CD4-positive, alpha-beta T cell treated with Interleukin-21 for 1 hour (primary cell): ENCODE results near the gene TMEM217.

ENCODE experiments used
- DNase-seq: peaks from one replicate; pipeline ENCODE4 v3.0.0-alpha.2; 2020

TMEM217 gene

DNA sequence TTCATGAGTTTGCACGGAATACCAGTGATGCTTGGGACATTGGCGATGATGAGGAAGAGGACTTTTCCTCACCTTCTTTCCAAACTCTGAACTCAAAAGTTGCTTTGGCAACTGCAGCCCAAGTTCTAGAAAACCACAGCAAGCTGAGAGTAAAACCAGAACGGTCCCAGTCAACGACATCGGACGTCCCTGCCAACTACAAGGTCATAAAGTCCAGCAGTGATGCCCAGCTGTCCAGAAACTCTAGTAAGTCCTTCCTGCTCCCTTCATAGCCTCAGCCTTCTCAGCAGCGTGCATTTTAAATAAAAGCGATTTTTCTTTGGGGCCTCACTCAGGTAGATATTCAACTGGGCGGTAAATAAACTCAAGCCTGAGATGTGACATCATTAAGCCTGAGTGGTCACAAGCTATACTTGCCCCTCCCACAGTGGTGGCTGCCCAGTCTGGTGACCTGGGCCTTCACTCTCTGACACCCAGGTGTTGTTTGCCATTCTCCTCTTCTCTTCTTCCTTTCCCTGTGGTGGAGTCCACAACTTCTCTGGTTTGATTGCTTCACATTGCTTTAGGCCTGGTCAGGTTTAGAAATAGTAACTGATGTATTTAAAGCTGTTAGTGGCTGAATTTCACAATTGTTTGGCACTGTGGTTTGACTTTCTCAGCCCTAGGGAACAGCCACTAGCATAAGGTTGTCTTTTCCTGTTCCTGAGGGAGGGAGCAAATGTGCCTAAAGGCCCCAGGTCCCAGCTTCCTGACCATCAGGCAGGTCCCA lies 21.6 kb upstream of the TMEM217 start:
- DNase-seq = no peak

DNA sequence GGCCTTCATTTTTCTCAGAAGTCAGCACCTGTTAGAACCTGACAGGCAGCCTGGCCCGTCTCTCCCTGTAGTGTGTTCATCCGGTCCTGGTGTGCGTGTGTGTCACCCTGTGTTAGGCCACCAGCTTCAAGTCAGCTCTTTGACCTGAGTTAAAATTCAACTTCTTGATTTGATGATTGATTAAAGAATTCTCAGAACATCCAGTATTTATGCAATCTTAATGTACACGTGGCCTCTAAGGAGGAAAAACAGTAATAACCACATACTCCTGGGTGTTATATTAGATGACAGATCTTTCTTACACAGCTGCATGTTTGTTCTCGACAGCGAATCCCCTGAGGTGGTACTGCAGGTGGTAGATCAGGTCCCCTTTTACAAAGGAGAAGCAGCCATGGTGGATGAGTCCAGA lies 19.1 kb upstream of the TMEM217 start:
- DNase-seq = no peak

DNA sequence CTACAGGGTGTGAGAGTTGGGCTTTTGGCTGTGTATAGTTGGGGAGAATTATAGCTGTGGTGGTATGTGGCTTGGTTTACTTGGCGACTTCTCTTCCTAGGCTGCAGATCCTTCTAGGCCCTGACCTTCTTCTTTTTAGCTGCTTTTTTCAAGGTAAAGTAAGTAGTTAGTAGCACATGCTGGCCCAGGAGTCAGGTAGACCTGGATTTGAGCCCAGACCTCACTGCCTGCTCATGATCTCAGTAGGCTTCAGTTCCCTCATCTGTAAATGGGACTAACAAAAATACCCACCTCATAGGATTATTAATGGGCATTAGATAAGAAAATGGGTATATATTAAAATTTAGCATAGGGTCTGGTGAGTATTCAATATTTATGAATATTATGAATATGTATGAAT lies 17.4 kb upstream of the TMEM217 start:
- no peak for DNase-seq

DNA sequence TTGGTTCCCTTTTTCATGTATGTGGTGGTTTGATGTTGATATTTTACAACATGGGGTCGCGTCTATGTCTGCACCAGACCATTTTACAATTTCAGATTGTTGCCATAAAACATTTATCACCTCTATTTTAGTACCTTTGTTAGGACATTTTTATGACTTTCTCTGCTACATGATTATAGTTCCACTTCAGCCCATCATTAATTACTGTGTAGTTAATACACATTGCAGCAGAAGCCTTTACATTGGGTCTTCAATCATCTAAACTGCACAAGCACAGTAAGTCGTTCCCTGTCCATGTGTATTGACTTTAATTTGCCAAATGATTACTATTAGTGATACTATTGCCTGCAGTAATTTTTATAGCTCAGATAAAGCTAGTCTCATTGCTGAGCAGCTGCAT lies 15.7 kb upstream of the TMEM217 start:
- no peak for DNase-seq

DNA sequence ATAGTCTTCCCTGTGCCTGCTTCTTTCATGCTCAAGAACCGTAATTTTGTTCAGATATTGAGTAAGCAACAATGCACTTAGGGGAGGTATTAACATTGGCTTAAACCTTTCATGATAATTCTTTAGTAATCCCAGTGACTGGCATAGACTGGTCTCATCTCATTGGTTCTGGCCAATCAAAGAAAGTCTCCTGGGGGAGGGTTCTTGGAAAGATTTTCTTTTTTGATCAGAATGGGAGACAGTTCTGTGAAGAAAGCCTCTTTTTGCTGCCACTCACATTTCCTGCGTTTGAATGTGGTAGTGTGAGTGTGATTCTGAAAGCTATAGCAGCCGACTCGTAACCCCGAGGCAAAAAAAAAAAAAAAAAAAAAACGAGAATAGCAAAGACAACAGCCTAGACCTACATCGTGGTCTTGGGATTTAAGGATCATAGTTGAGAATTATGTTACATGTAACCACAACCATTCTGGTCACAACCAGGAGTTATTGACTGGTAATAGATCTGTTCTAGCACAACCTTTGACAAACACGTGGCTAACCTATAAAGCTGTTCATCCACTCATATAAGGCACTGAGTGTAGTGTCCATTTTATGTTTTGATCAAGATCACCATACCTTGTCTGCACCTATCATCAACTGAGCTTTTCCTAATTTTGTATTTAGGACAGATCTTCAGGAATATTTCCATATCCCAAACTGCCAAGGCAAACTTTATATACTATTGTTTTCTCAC lies 15.1 kb upstream of the TMEM217 start:
- DNase-seq = no peak

DNA sequence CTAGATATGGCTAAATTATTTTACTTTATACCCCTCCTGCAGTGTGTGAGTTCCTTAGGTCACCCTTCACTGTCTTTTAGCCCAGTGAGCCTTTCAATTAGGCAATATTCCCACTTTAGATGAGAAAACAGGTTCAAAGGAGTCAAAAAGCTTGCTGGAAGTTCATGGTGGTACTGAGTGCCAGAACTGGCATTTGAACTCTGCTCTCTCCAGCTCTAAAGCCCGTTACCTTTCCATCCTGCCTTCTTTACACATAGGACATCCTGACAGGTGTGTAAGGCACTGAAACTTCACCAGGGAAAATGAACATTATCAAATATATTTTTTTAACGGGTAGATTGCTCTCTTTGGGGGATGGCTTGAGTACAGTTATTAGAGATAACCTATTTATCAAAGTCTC lies 11.2 kb upstream of the TMEM217 start:
- no peak for DNase-seq

DNA sequence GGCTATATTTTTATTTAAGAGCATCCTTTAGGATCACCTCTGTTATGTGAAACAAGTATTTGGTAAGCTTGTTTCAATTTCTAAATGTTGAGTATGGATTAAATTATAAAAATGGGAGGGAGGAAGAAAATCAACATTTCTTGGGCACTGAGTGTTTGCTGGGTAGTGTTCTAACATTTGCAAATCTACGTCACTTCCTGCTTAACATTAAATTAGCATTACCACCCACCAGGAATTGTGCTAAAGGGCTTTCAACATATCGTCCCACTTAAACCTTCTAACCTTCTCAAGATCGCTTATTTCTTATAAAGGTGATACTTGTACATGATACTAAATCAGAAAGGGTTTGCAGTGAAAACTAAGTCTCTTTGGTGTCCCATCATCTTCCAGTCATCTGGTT lies 7.9 kb upstream of the TMEM217 start:
- DNase-seq = no peak

DNA sequence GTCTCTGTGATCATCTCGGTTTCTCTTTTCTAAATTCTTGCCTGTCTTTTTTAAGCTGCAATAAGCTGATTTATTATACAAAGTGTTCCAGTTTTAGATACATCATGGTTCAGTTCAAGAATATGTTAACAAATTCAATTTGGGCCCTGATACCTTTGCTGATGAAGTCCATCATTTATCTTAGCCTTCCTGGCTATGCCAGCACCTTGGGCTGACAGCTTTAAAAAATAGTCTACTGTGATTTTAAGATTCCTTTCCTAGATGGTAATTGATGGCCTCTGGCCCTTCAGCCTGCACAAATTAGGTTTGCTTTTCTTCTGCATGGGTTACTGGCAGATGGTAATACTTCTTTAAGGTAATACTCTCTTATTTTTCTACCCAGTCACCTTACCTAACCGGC lies 7.1 kb upstream of the TMEM217 start:
- DNase-seq = no peak

DNA sequence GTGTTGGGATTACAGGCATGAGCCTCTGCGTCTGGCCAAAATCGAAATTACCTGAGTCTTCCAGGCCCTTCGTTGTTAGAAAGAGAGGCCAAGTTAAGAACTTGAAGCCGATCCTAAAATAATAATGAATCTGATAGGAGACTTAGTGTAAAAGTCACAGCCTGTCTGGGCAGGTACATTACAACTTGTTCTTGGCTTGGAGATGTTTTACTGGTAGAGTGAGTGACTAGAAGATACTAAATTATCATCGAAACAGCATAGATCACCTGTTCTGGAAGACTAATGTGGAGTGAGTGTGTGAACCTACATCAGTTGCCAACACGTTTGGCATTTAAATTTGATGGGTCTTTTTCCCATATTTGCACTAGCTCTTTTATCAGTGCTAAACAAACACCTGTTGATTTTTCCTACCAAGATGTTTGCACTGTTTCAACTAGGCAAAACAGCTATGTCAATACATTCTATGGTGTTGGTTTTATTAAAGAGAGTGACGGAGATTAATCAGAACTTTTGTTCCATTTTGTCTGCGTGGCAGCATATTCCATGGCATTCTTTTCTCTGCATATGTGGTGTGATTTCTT lies 4.6 kb upstream of the TMEM217 start:
- DNase-seq = no peak

DNA sequence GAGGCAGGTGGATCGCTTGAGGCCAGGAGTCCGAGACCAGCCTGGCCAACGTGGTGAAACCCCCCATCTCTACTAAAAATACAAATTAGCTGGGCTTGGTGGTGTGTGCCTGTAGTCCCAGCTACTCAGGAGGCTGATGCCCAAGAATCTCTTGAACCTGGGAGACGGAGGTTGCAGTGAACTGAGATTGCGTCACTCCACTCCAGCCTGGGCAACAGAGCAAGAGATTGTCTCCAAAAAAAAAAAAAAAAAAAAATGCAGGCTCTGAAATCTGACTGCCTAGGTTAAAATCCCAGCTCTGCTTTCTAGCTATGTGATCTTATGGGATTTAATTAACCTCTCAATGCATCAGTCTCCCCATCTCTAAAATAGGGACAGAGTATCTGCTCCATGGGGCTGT lies 3.3 kb upstream of the TMEM217 start:
- no peak for DNase-seq

DNA sequence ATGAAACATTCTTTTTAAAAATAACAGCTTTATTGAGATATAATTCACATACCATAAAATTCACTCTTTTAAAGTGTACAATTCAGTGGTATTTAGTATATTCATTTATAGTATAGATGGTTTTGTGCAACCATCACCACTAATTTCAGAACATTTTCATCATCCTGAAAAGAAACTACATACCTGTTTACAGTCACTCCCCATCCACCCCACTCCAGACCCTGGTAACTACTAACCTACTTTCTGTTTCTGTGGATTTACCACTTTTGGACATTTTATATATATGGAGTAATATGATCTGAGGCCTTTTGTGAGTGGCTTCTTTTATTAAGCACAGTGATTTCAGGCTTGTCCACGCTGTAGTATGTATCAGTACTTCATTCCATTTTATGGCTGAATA lies 2.5 kb upstream of the TMEM217 start:
- DNase-seq = no peak

DNA sequence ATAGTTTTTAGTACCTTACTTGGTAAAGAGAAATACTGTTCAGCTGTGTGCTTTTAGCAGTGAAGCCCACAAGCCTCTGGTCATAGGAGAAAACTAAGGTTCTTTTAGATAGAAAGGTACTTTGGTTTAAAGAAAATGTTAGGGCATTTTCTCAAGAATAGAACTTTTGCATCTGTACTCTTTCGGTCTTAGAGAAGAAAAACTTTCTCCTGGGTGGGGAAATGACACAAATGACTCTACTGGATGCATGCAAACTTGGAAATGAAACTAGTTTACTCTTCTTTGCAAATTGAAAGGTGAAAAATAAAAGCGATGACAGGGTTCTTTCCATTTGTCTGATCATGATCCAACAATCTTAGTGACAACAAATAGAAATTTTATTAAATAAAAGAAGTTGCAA lies 2.1 kb upstream of the TMEM217 start:
- DNase-seq = peak; percentile 17

DNA sequence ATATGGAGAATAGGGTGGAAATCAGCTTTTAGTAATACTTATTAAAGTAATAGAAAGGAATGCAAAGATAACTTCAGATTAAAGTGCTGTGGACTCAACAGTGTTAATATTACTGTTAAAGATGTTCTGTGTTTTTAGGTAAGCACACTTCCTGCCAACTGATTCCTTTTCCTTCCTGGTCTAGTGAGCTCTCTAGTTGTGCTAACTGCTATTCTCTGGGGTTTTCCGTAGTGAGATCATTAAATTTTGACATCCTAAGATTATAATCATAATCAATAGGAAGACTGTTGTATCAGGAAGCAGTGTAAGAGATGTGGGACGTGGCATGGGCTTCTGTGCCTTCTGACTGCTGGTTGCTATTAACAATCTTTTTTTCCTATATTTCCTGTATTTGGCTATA lies 1.2 kb upstream of the TMEM217 start:
- DNase-seq = peak; percentile 74

DNA sequence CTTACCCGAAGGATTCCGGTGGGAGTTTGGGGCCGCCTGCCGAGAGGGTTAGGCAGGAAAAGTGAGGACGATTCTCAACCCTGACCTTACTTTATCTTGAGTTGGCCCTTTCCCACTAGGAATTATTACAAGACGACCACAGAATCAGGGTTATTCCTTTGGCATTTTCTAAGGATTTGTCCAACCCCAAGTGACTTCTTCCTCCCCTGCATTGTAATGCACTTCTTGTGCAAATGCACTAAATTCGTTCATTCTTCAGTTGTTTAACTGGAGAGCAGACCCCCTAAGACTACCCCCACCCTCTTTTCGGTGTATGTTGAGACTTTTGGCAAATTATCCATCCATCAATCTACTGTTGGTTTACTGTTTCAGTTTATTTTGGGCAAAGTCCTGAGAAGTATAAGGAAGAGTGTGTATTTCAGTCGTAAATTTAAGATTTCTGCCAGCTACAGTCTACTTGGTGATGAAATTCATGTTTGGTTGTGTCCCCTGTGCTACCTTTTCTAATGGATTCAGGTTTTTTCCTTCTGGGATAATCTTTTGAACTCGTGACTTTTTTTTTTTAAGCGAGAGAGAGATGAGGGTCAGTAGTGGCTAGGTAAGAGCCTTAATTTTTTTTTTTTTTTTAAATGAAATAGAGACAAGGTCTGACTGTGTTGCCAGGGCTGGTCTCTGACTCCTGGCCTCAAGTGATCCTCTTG lies 611 bp upstream of the TMEM217 start:
- peak; percentile 6 for DNase-seq

DNA sequence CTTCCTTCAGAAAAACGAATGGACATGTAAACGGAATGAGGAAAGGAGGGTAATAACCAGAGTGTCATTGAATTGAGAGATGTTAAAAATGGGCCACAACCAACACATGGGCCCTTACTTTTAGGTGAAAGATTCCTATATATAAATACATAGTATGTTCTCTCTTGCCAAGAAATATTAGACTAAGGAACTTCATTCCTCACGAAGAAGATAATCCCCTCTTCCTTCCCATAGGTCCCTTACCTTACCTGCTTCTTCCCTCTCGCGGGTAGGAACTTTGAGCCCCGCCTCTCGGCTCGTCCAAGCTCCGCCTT lies 667 bp downstream of the TMEM217 start:
- no peak for DNase-seq

DNA sequence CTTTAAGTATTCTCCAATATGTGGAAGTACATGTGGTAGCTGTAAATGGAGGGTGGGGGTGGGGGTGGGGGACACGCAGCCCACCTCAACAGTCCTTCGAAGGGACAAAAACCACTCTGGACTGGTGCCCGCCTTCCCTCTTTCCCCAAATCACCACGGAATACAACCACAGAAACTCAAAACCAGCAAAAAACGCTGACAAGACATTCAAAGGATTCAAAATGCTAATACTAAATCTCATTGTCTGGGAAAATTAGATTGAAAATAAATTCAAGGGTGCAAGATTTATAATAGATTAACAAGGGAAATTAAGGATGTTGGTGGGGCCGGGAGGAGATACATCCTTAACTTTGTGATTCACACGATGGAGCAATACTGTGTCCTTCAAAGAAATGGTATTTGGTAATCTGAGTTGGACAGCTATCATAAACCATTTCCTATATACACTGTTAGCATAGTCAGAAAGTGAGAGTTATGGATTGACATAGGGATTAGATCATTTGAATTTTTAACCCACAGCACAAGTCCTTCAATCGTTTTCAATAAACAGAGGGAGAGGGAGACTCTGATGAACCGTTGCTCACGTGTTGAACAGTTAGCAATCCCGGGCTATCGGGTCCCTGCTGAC lies 1.1 kb downstream of the TMEM217 start:
- no peak for DNase-seq

DNA sequence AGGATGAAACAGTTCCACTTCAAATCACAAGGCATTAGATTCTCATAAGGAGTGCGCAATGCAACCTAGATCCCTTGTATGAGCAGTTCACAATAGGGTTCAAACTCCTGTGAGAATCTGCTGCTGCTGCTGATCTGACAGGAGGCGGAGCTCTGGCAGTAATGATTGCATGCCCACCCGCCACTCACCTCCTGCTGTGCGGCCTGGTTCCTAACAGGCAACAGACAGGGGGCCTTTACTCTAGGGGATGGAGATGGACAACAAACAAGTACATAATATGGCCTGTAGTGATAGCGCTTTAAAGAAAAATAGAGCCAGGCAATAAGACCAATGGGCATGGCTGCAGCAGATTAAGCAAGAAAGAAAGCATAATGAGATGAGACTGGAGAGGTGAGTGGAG lies 3.1 kb downstream of the TMEM217 start:
- no peak for DNase-seq

DNA sequence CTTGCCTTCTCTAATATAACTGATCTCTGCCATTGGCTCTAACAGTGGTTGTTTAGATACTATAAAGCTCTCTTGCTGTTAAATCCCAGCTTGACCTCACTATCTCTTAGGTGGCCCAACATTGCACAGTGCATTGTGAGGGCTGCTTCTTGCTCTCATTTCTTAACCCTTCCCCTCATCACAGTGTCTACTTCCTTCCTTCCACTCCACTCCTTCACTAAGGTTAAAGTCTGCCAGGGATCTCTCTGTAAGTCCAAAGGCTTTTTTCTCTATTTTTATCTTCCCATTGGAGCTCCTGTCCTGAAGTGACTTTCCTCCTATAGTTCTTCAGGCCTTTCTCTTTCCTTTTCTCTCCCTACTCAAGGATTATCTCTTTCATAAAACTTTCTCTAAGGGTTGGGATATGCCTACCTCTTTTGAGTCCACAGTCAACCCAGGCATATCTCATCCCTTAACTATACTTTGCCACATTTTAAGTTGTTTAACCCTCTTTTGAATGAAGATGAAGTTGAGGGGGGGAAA lies 4.4 kb downstream of the TMEM217 start:
- DNase-seq = no peak

DNA sequence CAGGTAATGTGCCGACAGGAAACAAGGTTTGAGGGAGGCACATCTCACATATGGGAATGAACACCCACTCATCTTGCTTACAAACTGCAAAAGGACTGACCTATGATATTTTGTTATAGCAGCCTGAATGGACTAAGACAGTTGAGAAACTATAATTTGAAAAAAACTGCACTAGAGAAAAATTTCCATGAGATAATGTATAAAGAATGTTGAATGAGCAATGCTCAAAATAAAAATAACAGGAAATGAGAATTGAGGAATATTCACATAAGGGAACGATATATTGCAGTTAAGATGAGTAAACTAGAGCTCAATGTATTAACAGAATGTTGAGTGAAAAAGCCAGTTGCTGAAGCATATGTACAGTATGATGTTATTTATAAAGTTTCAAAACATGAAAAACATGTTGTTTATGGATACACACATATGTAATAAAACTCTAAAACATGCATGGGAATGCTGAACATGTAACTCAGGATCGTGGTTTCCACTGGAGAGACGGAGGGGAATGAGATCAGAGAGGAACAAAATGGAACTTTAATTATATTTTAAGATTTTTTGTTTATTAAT lies 6.6 kb downstream of the TMEM217 start:
- no peak for DNase-seq

DNA sequence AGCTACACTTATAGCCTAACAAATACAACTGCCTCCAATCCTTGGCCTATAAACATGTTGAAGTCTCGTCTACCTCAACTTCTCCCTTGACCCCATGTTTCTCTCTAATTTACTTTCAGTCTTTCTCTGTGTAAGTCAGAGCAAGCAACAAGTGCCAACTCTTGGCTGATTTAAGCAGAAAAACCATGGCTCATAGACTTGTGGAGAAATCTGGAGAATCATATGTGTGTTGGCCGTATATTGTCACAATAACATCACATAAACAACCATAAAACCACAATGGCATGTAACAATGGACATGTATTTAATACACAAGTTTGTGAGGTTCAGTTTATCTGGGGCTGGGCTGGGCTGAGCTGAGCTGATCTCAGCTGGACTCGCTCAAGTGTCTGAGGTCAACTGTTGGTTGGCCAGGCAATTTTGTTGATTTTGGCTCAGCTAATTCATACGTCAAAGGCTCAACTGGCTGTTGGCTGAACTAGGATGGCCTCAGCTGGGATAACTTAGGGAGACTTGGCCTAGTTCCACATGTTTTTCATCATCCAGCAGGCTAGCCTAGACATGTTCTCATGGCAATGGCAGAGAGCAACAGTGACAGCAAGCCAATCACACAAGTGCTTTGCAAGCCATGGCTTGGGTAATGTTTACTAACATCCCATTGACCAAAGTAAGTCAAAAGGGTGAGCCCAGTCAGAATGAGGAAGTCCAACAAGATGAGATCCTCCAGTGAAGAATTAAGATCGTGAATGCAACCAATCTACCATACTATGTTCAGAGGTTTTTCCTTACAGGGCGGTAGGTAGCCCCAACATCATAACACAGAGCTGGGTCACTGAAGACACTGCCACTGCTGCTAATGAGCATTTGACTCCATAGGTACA lies 13.3 kb downstream of the TMEM217 start:
- no peak for DNase-seq

DNA sequence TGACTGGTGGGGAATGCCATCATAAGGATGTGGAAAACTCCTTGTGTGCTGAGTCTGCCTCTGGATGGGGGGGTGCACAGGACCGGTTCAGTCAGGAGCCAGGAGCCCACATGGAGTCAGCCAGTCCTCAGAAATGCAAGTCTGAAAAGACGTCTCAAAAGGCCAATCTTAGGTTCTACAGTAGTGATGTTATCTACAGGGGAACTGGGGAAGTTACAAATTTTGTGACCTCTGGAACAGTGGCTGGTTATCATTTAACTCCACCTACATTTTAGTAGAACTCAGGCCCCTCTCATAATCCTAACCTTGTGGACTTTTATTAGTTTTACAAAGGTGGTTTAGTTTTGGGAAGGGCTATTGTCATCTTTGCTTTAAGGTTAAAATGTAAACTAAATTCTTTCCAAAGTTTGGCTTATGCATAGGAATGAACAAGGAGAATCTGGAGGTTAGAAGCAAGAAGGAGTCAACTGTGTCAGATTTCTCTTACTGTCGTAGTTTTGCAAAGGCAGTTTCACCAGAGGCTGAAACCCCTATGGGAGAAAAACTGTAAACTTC lies 14.1 kb downstream of the TMEM217 start:
- no peak for DNase-seq
